ENCODE results near the gene CACNA1F. TPM values are rescaled to one million over a fixed set of nuclear protein-coding genes. Genes with fewer than 3 reads are reported as not detected.

Gene CACNA1F
- total RNA-seq, 4 donors from 2014 or later = 0.21 to 0.40 (median 0.29) TPM; not detected in 1

DNA sequence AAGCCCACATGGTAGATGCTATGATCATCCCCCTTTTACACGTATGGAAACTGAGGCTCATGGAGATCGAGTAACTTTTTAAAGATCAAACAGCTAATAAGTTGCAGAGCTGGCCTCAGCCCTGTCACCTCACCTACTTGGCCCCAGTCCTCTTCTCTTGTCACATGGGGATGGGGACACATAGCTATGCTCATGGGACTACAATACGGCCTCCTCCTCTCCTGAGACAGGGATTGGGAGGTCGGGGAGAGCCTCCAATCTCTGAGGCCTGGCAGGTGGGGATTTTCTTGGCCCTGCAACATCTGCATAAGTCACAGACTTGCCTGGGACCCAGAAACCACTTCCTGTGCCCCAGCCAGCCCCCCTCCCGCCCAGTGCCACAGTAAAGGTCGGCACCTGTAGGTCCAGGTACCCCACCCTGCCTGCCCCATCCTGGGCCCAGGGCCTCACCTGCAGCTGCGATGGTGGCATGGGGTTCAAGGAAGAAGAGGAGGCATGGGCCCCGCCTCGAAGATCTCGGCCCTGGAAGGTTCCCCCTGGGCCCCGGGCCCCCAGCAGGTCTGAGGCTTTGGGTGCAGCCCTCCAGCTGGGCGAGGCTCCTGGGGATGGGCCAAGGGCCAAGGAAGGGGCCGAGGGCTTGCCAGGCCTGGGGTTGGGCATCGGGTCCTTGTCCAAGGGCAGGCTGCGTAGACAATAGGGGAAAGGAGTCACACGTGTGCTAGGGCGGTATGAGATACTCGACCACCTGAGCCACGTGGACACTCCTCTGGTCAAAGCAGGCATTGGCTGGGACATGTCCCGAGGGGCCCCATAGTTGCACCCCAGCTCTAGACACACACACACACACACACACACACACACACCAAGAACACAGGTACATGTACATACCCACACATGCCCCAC is 25.0 kb upstream of the CACNA1F start:
- no peaks in the 10 kb centered on the region for H3K36me3 ChIP-seq
- no peak for TF ChIP-seq POLR2A (IDR thresholded peaks at IDR 0.05)
- TF ChIP-seq EP300 (IDR thresholded peaks at IDR 0.05) = no peak
- TF ChIP-seq CTCF (IDR thresholded peaks at IDR 0.05) = no peak
- no peak for TF ChIP-seq POLR2AphosphoS5 (IDR thresholded peaks at IDR 0.05)
- no peak overlapping the region for H3K4me3 ChIP-seq
- H3K27ac ChIP-seq = no peak overlapping the region
- no peaks in the 10 kb centered on the region for H3K4me1 ChIP-seq
- H3K27me3 ChIP-seq = no peaks in the 10 kb centered on the region
- DNase-seq (ENCODE audit: low spot score in 2 of 2) = no peak
- 61% methylated on average over 14 of the region's 20 CpGs for WGBS
- H3K9me3 ChIP-seq = no peaks in the 10 kb centered on the region

GRCh38 chrX:49257074-49257790 is 24.1 kb upstream of the CACNA1F start:
- no peak overlapping the region for H3K27ac ChIP-seq
- DNase-seq (ENCODE audit: low spot score in 2 of 2) = no peak
- H3K36me3 ChIP-seq = no peaks in the 10 kb centered on the region
- H3K4me3 ChIP-seq = no peak overlapping the region
- no peaks in the 10 kb centered on the region for H3K9me3 ChIP-seq
- TF ChIP-seq POLR2AphosphoS5 (IDR thresholded peaks at IDR 0.05) (no peak), POLR2A (IDR thresholded peaks at IDR 0.05) (no peak), CTCF (IDR thresholded peaks at IDR 0.05) (no peak), EP300 (IDR thresholded peaks at IDR 0.05) (no peak)
- WGBS = 79% methylated on average over 5 of the region's 14 CpGs
- no peaks in the 10 kb centered on the region for H3K4me1 ChIP-seq
- H3K27me3 ChIP-seq = no peaks in the 10 kb centered on the region

- Histone ChIP-seq H3K4me1 (no peaks in the 10 kb centered on the region), H3K36me3 (no peaks in the 10 kb centered on the region), H3K27ac (no peak overlapping the region), H3K9me3 (no peaks in the 10 kb centered on the region), H3K4me3 (no peak overlapping the region), H3K27me3 (no peaks in the 10 kb centered on the region)
- WGBS = 81% methylated on average over 6 of the region's 9 CpGs
- TF ChIP-seq POLR2AphosphoS5 (IDR thresholded peaks at IDR 0.05) (no peak), EP300 (IDR thresholded peaks at IDR 0.05) (no peak), CTCF (IDR thresholded peaks at IDR 0.05) (no peak), POLR2A (IDR thresholded peaks at IDR 0.05) (no peak)
- no peak for DNase-seq (ENCODE audit: low spot score in 2 of 2)
These were observed 23.3 kb upstream of the CACNA1F start for GRCh38 chrX:49256268-49256995.

- no peak for TF ChIP-seq CTCF (IDR thresholded peaks at IDR 0.05)
- no peak for TF ChIP-seq EP300 (IDR thresholded peaks at IDR 0.05)
- TF ChIP-seq POLR2AphosphoS5 (IDR thresholded peaks at IDR 0.05) = no peak
- no peak for TF ChIP-seq POLR2A (IDR thresholded peaks at IDR 0.05)
- WGBS = 82% methylated on average over 7 of the region's 7 CpGs
- H3K4me3 ChIP-seq = no peak overlapping the region
- DNase-seq (ENCODE audit: low spot score in 2 of 2) = no peak
- peaks cover 2% of the 10 kb centered on the region for H3K36me3 ChIP-seq
- H3K27me3 ChIP-seq = no peaks in the 10 kb centered on the region
- no peaks in the 10 kb centered on the region for H3K9me3 ChIP-seq
- no peak overlapping the region for H3K27ac ChIP-seq
- no peaks in the 10 kb centered on the region for H3K4me1 ChIP-seq
These were observed 21.5 kb upstream of the CACNA1F start for GRCh38 chrX:49254639-49255038.

All from suprapubic skin (tissue), 4 donors.